Body of pancreas (tissue), 4 donors: ENCODE measurements around the gene ADAMTSL5.

Source experiments
- POLR2A ChIP-seq, 3 donors: fragments of 450-650 bp; IDR thresholded peaks; one replicate each; pipeline ENCODE4 v1.6.1; 2016; ENCODE audit warnings: antibody characterized with exemption in 3 of 3, mild to moderate bottlenecking in 2 of 3
- TF ChIP-seq, protein P1 (sequence below), 7 experiments: fragments of 450-650 bp in 4 of 7; fragments of 200-600 bp in 3 of 7; sonication (generic) in 3 of 7; IDR thresholded peaks; one replicate each; pipeline ENCODE4 v1.5.1; 2016 to 2019; ENCODE audit warnings: antibody characterized with exemption in 7 of 7

DNA sequence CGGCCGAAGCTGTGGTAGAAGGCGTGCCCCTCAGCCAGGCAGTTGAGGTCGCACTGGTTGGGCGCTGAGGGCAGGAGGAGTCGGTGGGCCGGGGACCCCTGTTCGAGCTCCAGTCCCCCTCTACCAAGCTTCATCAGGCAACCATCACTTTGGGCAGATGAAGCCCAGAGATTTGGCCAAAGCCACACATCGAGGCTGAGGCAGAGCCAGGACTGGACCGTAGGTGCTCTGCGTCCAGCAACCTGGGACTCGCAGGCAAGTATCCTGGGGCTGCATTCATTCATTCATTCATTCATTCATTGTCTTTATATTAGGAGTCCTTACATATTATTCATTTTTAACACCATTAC, 4.3 kb downstream of the ADAMTSL5 start:
- TF ChIP-seq, protein P1, sequence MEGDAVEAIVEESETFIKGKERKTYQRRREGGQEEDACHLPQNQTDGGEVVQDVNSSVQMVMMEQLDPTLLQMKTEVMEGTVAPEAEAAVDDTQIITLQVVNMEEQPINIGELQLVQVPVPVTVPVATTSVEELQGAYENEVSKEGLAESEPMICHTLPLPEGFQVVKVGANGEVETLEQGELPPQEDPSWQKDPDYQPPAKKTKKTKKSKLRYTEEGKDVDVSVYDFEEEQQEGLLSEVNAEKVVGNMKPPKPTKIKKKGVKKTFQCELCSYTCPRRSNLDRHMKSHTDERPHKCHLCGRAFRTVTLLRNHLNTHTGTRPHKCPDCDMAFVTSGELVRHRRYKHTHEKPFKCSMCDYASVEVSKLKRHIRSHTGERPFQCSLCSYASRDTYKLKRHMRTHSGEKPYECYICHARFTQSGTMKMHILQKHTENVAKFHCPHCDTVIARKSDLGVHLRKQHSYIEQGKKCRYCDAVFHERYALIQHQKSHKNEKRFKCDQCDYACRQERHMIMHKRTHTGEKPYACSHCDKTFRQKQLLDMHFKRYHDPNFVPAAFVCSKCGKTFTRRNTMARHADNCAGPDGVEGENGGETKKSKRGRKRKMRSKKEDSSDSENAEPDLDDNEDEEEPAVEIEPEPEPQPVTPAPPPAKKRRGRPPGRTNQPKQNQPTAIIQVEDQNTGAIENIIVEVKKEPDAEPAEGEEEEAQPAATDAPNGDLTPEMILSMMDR (IDR thresholded peaks at IDR 0.05) = no peak
- no peak for TF ChIP-seq POLR2A (IDR thresholded peaks at IDR 0.05)
